HepG2 (cell line): ENCODE data around the gene ARMH4. TPM values are rescaled to one million over a fixed set of nuclear protein-coding genes. Genes with fewer than 3 reads are reported as not detected.

ENCODE experiments used
- CAMTA2 ChIP-seq: sonication (generic); formaldehyde crosslinking; IDR thresholded peaks from 2 replicates; pipeline ENCODE4 v1.4.0; 2020; ENCODE audit warnings: mild to moderate bottlenecking, missing genetic modification reagents, borderline replicate concordance
- IKZF1 ChIP-seq: fragments of 450-650 bp; IDR thresholded peaks from 2 replicates; pipeline ENCODE4 v1.7.1; 2016
- IRX3 ChIP-seq: sonication (generic); formaldehyde crosslinking; IDR thresholded peaks from 2 replicates; pipeline ENCODE4 v1.8.1; 2023; ENCODE audit warnings: mild to moderate bottlenecking, low read depth, missing genetic modification reagents, borderline replicate concordance
- ISL2 ChIP-seq: sonication (generic); formaldehyde crosslinking; IDR thresholded peaks from 2 replicates; pipeline ENCODE4 v1.5.0; 2020; ENCODE audit warnings: missing genetic modification reagents
- JUNB ChIP-seq: sonication (generic); formaldehyde crosslinking; IDR thresholded peaks from 2 replicates; pipeline ENCODE4 v1.8.0; 2022; ENCODE audit warnings: missing genetic modification reagents, mild to moderate bottlenecking, borderline replicate concordance
- MEIS1 ChIP-seq: sonication (generic); formaldehyde crosslinking; IDR thresholded peaks from 2 replicates; pipeline ENCODE4 v1.9.0; 2021; ENCODE audit warnings: mild to moderate bottlenecking, missing genetic modification reagents, moderate library complexity, borderline replicate concordance
- MEIS2 ChIP-seq: sonication (generic); formaldehyde crosslinking; IDR thresholded peaks from 2 replicates; pipeline ENCODE4 v1.9.0; 2021; ENCODE audit warnings: mild to moderate bottlenecking, missing genetic modification reagents
- REPIN1 ChIP-seq: sonication (generic); formaldehyde crosslinking; IDR thresholded peaks from 2 replicates; pipeline ENCODE4 v1.8.0; 2022; ENCODE audit warnings: missing genetic modification reagents, low read depth, mild to moderate bottlenecking, borderline replicate concordance
- ZNF234 ChIP-seq: sonication (generic); formaldehyde crosslinking; conservative IDR thresholded peaks from 2 replicates; pipeline ENCODE4 v1.5.1; 2020; ENCODE audit warnings: mild to moderate bottlenecking, missing genetic modification reagents
- ZNF317 ChIP-seq: sonication (generic); formaldehyde crosslinking; IDR thresholded peaks from 2 replicates; pipeline ENCODE4 v1.5.0; 2020; ENCODE audit warnings: mild to moderate bottlenecking, missing genetic modification reagents
- ZNF343 ChIP-seq: sonication (generic); formaldehyde crosslinking; IDR thresholded peaks from 2 replicates; pipeline ENCODE4 v1.4.0; 2020; ENCODE audit warnings: mild to moderate bottlenecking, missing genetic modification reagents
- ZNF367 ChIP-seq: sonication (generic); formaldehyde crosslinking; IDR thresholded peaks from 2 replicates; pipeline ENCODE4 v1.4.0; 2020; ENCODE audit warnings: missing genetic modification reagents, borderline replicate concordance
- ZNF451 ChIP-seq: sonication (generic); formaldehyde crosslinking; IDR thresholded peaks from 2 replicates; pipeline ENCODE4 v1.5.0; 2020; ENCODE audit warnings: mild to moderate bottlenecking, missing genetic modification reagents
- ZNF547 ChIP-seq: sonication (generic); formaldehyde crosslinking; IDR thresholded peaks from 2 replicates; pipeline ENCODE4 v1.5.1; 2020; ENCODE audit warnings: mild to moderate bottlenecking, missing genetic modification reagents
- ZNF549 ChIP-seq: sonication (generic); formaldehyde crosslinking; IDR thresholded peaks from 2 replicates; pipeline ENCODE4 v1.5.0; 2020; ENCODE audit warnings: missing genetic modification reagents
- ZNF562 ChIP-seq: sonication (generic); formaldehyde crosslinking; IDR thresholded peaks from 2 replicates; pipeline ENCODE4 v1.8.0; 2022; ENCODE audit warnings: missing genetic modification reagents, borderline replicate concordance
- ZNF577 ChIP-seq: sonication (generic); formaldehyde crosslinking; IDR thresholded peaks from 2 replicates; pipeline ENCODE4 v1.4.0; 2020; ENCODE audit warnings: mild to moderate bottlenecking, low read depth, missing genetic modification reagents, borderline replicate concordance
- ZNF678 ChIP-seq: sonication (generic); formaldehyde crosslinking; IDR thresholded peaks from 2 replicates; pipeline ENCODE4 v1.4.0; 2020; ENCODE audit warnings: mild to moderate bottlenecking, missing genetic modification reagents
- polyA plus RNA-seq, 8 experiments: library from polyadenylated mRNA; depleted of rRNA in 3 of 8; stranded (reverse) in 7 of 8; unstranded in 1 of 8; fragments of >200 nt; fragmentation: Illumina TruSeq in 4 of 8; extraction: Trizol in 4 of 8; gene quantifications; 2 replicates each; pipeline versions ENCODE4 v1.2.1 to v1.2.3, GENCODE V29; 2011 to 2016; ENCODE audit warnings: low read depth in 4 of 8, missing spikeins in 1 of 8, mixed read lengths in 1 of 8; ENCODE audit not compliant: insufficient read depth in 1 of 8
- total RNA-seq, 5 experiments: library from RNA; depleted of rRNA; stranded (reverse); fragments of >200 nt; fragmentation: Illumina TruSeq; extraction: Trizol; gene quantifications; 2 replicates each; pipeline ENCODE4 v1.2.3, GENCODE V29; 2016; ENCODE audit warnings: low read depth in 1 of 5
- TF ChIP-seq, protein P1 (sequence below): sonication (generic); formaldehyde crosslinking; IDR thresholded peaks from 2 replicates; pipeline ENCODE4 v1.4.0; 2020; ENCODE audit warnings: missing genetic modification reagents
- TF ChIP-seq, protein P2 (sequence below): sonication (generic); formaldehyde crosslinking; IDR thresholded peaks from 2 replicates; pipeline ENCODE4 v1.9.0; 2022; ENCODE audit warnings: low read depth, missing genetic modification reagents
- TF ChIP-seq, protein P3 (sequence below): sonication (generic); formaldehyde crosslinking; IDR thresholded peaks from 2 replicates; pipeline ENCODE4 v1.5.1; 2020; ENCODE audit warnings: mild to moderate bottlenecking, moderate library complexity, missing genetic modification reagents
- TF ChIP-seq, protein P4 (sequence below): sonication (generic); formaldehyde crosslinking; IDR thresholded peaks from 2 replicates; pipeline ENCODE4 v1.5.0; 2020; ENCODE audit warnings: missing genetic modification reagents

ARMH4 gene
- total and polyA plus RNA-seq, 2 of the 13 experiments (the other 11 are each of a cell fraction or from before 2014, with no cell fraction given), result 0.02 to 0.18 TPM

DNA sequence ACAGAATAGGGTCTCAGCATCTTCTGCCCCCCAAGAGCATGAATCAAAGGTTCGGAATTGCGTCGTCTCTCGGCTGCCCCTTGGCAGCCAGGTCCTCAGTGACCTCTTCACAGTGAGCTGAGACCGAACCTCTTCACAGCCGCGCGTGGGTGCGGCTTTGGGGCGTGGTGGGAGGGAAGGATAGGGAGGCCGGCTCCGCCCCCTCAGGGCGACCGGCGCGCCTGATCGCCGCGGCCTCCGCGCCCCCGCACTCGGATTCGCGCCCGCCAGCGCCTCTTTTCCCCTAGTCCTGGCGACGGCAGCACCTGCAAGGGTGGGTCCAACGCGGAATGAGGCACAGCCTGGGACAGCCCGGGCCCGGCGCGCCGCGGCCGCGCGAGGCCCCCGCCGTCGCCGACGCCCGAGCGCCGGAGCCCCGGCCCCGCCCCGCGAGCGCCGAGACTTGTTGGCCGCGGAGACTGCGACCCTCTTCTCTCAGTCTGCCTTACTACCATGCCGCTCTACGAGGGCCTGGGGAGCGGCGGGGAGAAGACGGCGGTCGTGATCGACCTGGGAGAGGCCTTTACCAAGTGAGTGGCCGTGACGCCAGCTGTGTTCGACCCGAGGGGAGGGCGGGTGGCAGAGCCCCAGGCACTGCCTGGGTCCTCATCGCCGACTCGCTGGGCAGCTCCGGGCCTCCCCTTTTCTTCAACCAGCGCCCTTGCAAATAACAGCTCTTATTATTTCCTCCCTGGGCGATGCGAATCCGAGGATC lies 47.9 kb upstream of the ARMH4 start, which contains the start of gene ACTR10 (continued):
- TF ChIP-seq, protein P1, sequence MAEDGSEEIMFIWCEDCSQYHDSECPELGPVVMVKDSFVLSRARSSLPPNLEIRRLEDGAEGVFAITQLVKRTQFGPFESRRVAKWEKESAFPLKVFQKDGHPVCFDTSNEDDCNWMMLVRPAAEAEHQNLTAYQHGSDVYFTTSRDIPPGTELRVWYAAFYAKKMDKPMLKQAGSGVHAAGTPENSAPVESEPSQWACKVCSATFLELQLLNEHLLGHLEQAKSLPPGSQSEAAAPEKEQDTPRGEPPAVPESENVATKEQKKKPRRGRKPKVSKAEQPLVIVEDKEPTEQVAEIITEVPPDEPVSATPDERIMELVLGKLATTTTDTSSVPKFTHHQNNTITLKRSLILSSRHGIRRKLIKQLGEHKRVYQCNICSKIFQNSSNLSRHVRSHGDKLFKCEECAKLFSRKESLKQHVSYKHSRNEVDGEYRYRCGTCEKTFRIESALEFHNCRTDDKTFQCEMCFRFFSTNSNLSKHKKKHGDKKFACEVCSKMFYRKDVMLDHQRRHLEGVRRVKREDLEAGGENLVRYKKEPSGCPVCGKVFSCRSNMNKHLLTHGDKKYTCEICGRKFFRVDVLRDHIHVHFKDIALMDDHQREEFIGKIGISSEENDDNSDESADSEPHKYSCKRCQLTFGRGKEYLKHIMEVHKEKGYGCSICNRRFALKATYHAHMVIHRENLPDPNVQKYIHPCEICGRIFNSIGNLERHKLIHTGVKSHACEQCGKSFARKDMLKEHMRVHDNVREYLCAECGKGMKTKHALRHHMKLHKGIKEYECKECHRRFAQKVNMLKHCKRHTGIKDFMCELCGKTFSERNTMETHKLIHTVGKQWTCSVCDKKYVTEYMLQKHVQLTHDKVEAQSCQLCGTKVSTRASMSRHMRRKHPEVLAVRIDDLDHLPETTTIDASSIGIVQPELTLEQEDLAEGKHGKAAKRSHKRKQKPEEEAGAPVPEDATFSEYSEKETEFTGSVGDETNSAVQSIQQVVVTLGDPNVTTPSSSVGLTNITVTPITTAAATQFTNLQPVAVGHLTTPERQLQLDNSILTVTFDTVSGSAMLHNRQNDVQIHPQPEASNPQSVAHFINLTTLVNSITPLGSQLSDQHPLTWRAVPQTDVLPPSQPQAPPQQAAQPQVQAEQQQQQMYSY, result no peak
- TF ChIP-seq, protein P2, sequence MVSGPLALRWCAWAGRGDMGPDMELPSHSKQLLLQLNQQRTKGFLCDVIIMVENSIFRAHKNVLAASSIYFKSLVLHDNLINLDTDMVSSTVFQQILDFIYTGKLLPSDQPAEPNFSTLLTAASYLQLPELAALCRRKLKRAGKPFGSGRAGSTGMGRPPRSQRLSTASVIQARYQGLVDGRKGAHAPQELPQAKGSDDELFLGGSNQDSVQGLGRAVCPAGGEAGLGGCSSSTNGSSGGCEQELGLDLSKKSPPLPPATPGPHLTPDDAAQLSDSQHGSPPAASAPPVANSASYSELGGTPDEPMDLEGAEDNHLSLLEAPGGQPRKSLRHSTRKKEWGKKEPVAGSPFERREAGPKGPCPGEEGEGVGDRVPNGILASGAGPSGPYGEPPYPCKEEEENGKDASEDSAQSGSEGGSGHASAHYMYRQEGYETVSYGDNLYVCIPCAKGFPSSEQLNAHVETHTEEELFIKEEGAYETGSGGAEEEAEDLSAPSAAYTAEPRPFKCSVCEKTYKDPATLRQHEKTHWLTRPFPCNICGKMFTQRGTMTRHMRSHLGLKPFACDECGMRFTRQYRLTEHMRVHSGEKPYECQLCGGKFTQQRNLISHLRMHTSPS (CRISPR knock-in tag), result no peak
- TF ChIP-seq IRX3 (no peak), REPIN1 (CRISPR knock-in tag) (peak; percentile 58; the same call in 1 of the 2 replicates), ISL2 (CRISPR knock-in tag) (0 out of 2 replicates have a peak, but pooled peaks have one; percentile 30), ZNF678 (CRISPR knock-in tag) (no peak), MEIS2 (CRISPR knock-in tag) (no peak), ZNF343 (CRISPR knock-in tag) (no peak), MEIS1 (no peak), ZNF562 (CRISPR knock-in tag) (no peak), CAMTA2 (CRISPR knock-in tag) (no peak), ZNF317 (CRISPR knock-in tag) (no peak), ZNF577 (CRISPR knock-in tag) (no peak), IKZF1 (no peak), ZNF547 (CRISPR knock-in tag) (0 out of 2 replicates have a peak, but pooled peaks have one; percentile 34), JUNB (CRISPR knock-in tag) (no peak), ZNF367 (CRISPR knock-in tag) (no peak), ZNF234 (CRISPR knock-in tag) (no peak), ZNF451 (CRISPR knock-in tag) (no peak), ZNF549 (CRISPR knock-in tag) (no peak)
- TF ChIP-seq, protein P3, sequence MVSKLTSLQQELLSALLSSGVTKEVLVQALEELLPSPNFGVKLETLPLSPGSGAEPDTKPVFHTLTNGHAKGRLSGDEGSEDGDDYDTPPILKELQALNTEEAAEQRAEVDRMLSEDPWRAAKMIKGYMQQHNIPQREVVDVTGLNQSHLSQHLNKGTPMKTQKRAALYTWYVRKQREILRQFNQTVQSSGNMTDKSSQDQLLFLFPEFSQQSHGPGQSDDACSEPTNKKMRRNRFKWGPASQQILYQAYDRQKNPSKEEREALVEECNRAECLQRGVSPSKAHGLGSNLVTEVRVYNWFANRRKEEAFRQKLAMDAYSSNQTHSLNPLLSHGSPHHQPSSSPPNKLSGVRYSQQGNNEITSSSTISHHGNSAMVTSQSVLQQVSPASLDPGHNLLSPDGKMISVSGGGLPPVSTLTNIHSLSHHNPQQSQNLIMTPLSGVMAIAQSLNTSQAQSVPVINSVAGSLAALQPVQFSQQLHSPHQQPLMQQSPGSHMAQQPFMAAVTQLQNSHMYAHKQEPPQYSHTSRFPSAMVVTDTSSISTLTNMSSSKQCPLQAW (CRISPR knock-in tag), result no peak
- TF ChIP-seq, protein P4, sequence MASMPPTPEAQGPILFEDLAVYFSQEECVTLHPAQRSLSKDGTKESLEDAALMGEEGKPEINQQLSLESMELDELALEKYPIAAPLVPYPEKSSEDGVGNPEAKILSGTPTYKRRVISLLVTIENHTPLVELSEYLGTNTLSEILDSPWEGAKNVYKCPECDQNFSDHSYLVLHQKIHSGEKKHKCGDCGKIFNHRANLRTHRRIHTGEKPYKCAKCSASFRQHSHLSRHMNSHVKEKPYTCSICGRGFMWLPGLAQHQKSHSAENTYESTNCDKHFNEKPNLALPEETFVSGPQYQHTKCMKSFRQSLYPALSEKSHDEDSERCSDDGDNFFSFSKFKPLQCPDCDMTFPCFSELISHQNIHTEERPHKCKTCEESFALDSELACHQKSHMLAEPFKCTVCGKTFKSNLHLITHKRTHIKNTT (CRISPR knock-in tag), result no peak
